Measurements from ENCODE around the gene MYO19. TPM values are rescaled to one million over a fixed set of nuclear protein-coding genes. Genes with fewer than 3 reads are reported as not detected.

MYO19 gene
- total and polyA plus RNA-seq, 2 of the 8 experiments (the other 6 are each of a cell fraction or from before 2014, with no cell fraction given): 126 to 163 TPM

GRCh38 chr17:36468903-36469635, 65.6 kb downstream of the MYO19 start:
- 86% methylated on average over 18 of the region's 18 CpGs; no CpG with 5 or more reads in 1 of the 2 experiments for WGBS, 2 experiments (ENCODE audit: extremely low coverage in 1 of 2, insufficient coverage in 1 of 2, insufficient read length in 1 of 2, insufficient replicate concordance in 2 of 2, low coverage in 1 of 2, low lambda C conversion rate in 2 of 2, missing lambda C conversion rate in 1 of 2)
- CTCF ChIA-PET (ENCODE audit: partially characterized antibody): interaction anchor here (0.8 to 2.6 kb wide), 5 partner anchors 8 to 14 kb away, joined by 3 to 17 read pairs (median 3); no protein-coding TSS in a partner anchor
- H3K18ac ChIP-seq (ENCODE audit: extremely low read depth, low read length): no peak overlapping the region
- no peak for TF ChIP-seq SP1 (IDR thresholded peaks at IDR 0.05; ENCODE audit: low read depth, low read length)

More at GRCh38 chr17:36468903-36469635, 65.6 kb downstream of the MYO19 start:
- H4K20me1 ChIP-seq (replicated peaks in 1 of 2; ENCODE audit: control insufficient read depth in 1 of 2, insufficient read depth in 2 of 2, low read length in 2 of 2): peaks cover 0 to 3% of the 10 kb centered on the region in 2 experiments
- H2BK15ac ChIP-seq (ENCODE audit: low read length): no peak overlapping the region
- no peaks in the 10 kb centered on the region for H3K36me3 ChIP-seq (ENCODE audit: control insufficient read depth in 2 of 4, insufficient read depth in 4 of 4, low read length in 3 of 4)
- H3K79me1 ChIP-seq (ENCODE audit: low read depth, low read length): no peaks in the 10 kb centered on the region
- no peaks in the 10 kb centered on the region for H3K23me2 ChIP-seq (ENCODE audit: low read depth, low read length)
- no peaks in the 10 kb centered on the region for H3K9me3 ChIP-seq (ENCODE audit: insufficient read depth in 2 of 2, low read depth in 1 of 2, low read length in 1 of 2)
- no peak overlapping the region for H3K4me3 ChIP-seq (ENCODE audit: extremely low read depth in 1 of 4, insufficient read depth in 2 of 4, low read depth in 3 of 4, low read length in 4 of 4)
- no peak overlapping the region for H4K5ac ChIP-seq (ENCODE audit: insufficient read length, low read depth, low read length)
- peaks cover 4 to 22% (median 16%) of the 10 kb centered on the region in 4 experiments for H3K27me3 ChIP-seq (replicated peaks in 1 of 4; ENCODE audit: control insufficient read depth in 3 of 4, extremely low read depth in 1 of 4, insufficient read depth in 3 of 4, low read length in 3 of 4)
- no peak overlapping the region for H4K8ac ChIP-seq (ENCODE audit: extremely low read depth, insufficient read depth, low read length)
- no peak overlapping the region; the same call in 1 of the 2 replicates for H2BK5ac ChIP-seq (ENCODE audit: low read depth, low read length)
- H2AFZ ChIP-seq (ENCODE audit: low read length): no peak overlapping the region
- H3K23ac ChIP-seq (ENCODE audit: insufficient read length): no peak overlapping the region
- no peak overlapping the region for H2AK5ac ChIP-seq (ENCODE audit: low read depth, low read length)
- H3K79me2 ChIP-seq (ENCODE audit: control insufficient read depth in 1 of 2, insufficient read depth in 2 of 2, low read length in 2 of 2): no peaks in the 10 kb centered on the region
- no peak overlapping the region for H2BK120ac ChIP-seq (replicated peaks; ENCODE audit: low read depth, low read length)
- DNase-seq (ENCODE audit: low read depth in 1 of 2, low spot score in 2 of 2): no peak
- POLR2A ChIA-PET (ENCODE audit: partially characterized antibody): interaction anchor here (0.5 to 0.6 kb wide), 2 partner anchors 21 to 998 kb away, joined by 3 read pairs; no protein-coding TSS in a partner anchor
- no peak overlapping the region for H3K4me2 ChIP-seq (ENCODE audit: insufficient read depth in 1 of 2, low read depth in 2 of 2, low read length in 2 of 2)
- H3K27ac ChIP-seq (ENCODE audit: low read depth, low read length): no peak overlapping the region
- H3K56ac ChIP-seq (replicated peaks; ENCODE audit: insufficient read length, low read depth, low read length): no peak overlapping the region
- no peak overlapping the region for H2BK12ac ChIP-seq (ENCODE audit: low read depth, low read length)
- H3K14ac ChIP-seq (ENCODE audit: insufficient read length): no peak overlapping the region
- no peak overlapping the region for H2BK20ac ChIP-seq (ENCODE audit: low read length)
- H3K9ac ChIP-seq (replicated peaks in 1 of 4; ENCODE audit: extremely low read depth in 1 of 4, low read depth in 3 of 4, low read length in 3 of 4): no peak overlapping the region
- FAIRE-seq: no peak
- no peak overlapping the region for H4K91ac ChIP-seq (replicated peaks; ENCODE audit: insufficient read length, low read length)
- 0 out of 7 replicates have a peak, but pooled peaks cover 0 to 2% (median 0%) of the 10 kb centered on the region in 4 experiments for H3K4me1 ChIP-seq (replicated peaks in 1 of 4; ENCODE audit: control insufficient read depth in 3 of 4, insufficient read depth in 4 of 4, low read length in 3 of 4)
- no peak overlapping the region for H3K4ac ChIP-seq (replicated peaks; ENCODE audit: insufficient read length, low read depth, low read length)

Measured in H1 (cell line).